GM10266 (cell line): ENCODE measurements around the gene FBLN5.

ENCODE experiments used
- DNase-seq: peaks from one replicate; pipeline ENCODE4 v3.0.0; 2012; ENCODE audit errors: extremely low spot score
- CTCF ChIP-seq: IDR thresholded peaks from 2 replicates; pipeline ENCODE4 v1.5.1; 2012; ENCODE audit warnings: mild to moderate bottlenecking, low read depth; ENCODE audit not compliant: control insufficient read depth, insufficient read depth; ENCODE audit errors: missing control alignments

FBLN5 gene

GRCh38 chr14:91870001-91870400 is 77.5 kb downstream of the FBLN5 start:
- TF ChIP-seq CTCF = no peak
- DNase-seq = no peak

GRCh38 chr14:91869556-91869955 is 77.9 kb downstream of the FBLN5 start:
- DNase-seq = no peak
- no peak for TF ChIP-seq CTCF

GRCh38 chr14:91867316-91867988 is 80.0 kb downstream of the FBLN5 start, which contains the start of gene TC2N:
Gene TC2N, minus strand, starts transcription at chr14:91867536. Its CDS starts 53,767 bp downstream, at chr14:91813769.
- no peak for TF ChIP-seq CTCF
- no peak for DNase-seq

- DNase-seq = no peak
- no peak for TF ChIP-seq CTCF
Observed at GRCh38 chr14:91866511-91867295, 80.8 kb downstream of the FBLN5 start.

- no peak for DNase-seq
- no peak for TF ChIP-seq CTCF
Observed at GRCh38 chr14:91866061-91866460, 81.4 kb downstream of the FBLN5 start.

- no peak for TF ChIP-seq CTCF
- no peak for DNase-seq
Observed at GRCh38 chr14:91862417-91862816, 85.1 kb downstream of the FBLN5 start.

GRCh38 chr14:91861091-91861490 is 86.4 kb downstream of the FBLN5 start:
- no peak for TF ChIP-seq CTCF
- DNase-seq = no peak
